Measurements from ENCODE around the gene KIAA0040. TPM values are rescaled to one million over a fixed set of nuclear protein-coding genes. Genes with fewer than 3 reads are reported as not detected.

The KIAA0040 gene
- total RNA-seq, 2 donors from 2014 or later: 14.0 to 23.7 TPM

DNA sequence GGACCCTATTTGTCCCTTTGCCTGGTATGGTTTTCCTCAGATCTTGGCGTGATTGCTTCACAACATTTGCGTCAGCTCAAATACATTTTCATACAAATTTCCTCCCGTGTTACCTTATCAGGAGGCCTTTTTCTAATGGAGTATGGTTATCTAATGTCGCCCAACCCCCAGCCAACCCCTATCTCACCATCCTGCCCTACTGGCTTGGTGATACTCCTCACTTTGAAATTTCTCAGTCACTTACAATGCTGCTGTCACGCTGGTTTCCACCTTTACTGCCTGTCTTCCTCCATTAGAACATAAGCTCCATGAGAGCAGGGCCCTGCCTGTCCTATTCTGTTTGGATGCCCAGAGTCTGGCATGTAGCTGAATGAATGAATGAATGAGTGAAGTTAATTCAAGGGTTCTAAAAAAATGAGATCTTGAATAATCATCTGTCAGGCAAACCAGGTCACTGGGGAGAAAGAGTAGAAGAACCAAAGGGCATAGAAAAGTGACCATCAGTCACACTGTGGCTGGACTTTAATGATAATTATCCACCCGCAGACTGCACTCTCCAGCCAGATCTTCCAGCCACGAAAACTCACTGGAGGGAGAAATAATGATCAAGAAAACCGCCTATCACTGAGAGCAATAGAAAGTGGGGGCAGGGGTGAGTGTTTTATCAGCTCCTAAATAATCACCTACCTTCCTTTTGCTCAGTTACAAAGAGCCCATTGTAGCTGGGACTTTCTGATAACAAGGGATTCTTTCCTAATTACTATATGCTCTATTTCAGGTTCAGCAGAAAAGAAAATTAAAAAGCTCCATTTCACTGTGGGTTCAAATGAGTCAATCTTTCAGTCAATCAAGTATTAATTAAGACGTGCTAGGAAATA is 21.3 kb downstream of the KIAA0040 start:
- TF ChIP-seq, protein P1, sequence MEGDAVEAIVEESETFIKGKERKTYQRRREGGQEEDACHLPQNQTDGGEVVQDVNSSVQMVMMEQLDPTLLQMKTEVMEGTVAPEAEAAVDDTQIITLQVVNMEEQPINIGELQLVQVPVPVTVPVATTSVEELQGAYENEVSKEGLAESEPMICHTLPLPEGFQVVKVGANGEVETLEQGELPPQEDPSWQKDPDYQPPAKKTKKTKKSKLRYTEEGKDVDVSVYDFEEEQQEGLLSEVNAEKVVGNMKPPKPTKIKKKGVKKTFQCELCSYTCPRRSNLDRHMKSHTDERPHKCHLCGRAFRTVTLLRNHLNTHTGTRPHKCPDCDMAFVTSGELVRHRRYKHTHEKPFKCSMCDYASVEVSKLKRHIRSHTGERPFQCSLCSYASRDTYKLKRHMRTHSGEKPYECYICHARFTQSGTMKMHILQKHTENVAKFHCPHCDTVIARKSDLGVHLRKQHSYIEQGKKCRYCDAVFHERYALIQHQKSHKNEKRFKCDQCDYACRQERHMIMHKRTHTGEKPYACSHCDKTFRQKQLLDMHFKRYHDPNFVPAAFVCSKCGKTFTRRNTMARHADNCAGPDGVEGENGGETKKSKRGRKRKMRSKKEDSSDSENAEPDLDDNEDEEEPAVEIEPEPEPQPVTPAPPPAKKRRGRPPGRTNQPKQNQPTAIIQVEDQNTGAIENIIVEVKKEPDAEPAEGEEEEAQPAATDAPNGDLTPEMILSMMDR (IDR thresholded peaks at IDR 0.05): no peak
- Histone ChIP-seq H3K27ac (no peak overlapping the region), H3K4me1 (peaks cover 12% of the 10 kb centered on the region), H3K27me3 (no peaks in the 10 kb centered on the region), H3K9ac (ENCODE audit: low read depth in 2 of 2, low read length in 2 of 2) (no peak overlapping the region), H3K36me3 (no peaks in the 10 kb centered on the region), H3K4me3 (no peak overlapping the region), H3K9me3 (no peaks in the 10 kb centered on the region)
- intact Hi-C loops (cut with DNase I): no loop called here
- no peak for DNase-seq

DNA sequence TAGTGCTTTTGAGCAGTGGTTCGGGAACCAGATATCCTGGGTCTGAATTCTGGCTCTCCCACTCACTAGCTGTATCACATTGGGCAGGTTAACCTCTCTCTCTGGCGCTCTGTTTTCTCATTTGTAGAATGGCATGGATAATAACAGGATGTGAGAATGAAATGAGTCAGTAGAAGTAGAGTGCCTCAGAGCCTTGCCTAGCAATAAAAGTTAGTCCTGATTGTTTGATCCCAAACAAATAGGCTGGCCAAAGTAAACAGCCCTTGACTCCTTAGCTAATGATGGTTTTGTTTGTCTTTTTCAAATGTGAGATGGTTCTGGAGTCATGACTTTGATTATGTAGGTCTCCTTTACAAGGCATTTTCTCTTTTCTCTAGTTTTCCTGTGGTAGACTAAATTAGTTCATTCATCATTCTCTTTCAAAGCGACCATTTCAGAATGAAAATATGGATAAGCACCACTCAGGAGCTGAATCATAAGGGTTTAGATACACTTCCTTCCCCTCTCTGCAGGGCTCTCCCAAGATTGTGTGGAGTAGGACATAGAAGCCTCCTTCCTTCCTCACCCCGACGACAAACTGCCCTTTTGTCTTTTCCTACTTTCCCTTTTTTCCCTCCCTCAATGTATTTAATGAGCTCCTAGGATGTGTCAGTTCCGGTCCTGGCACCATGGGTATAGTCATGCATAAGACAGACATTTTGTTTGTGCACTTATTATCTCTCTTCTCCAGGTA is 23.1 kb downstream of the KIAA0040 start:
- Histone ChIP-seq H3K27ac (no peak overlapping the region), H3K9ac (ENCODE audit: low read depth in 2 of 2, low read length in 2 of 2) (no peak overlapping the region), H3K36me3 (no peaks in the 10 kb centered on the region), H3K4me3 (no peak overlapping the region), H3K9me3 (no peaks in the 10 kb centered on the region), H3K4me1 (peaks cover 12% of the 10 kb centered on the region), H3K27me3 (no peaks in the 10 kb centered on the region)
- DNase-seq: no peak
- intact Hi-C loops (cut with DNase I): no loop called here
- TF ChIP-seq, protein P1 (IDR thresholded peaks at IDR 0.05): no peak

DNA sequence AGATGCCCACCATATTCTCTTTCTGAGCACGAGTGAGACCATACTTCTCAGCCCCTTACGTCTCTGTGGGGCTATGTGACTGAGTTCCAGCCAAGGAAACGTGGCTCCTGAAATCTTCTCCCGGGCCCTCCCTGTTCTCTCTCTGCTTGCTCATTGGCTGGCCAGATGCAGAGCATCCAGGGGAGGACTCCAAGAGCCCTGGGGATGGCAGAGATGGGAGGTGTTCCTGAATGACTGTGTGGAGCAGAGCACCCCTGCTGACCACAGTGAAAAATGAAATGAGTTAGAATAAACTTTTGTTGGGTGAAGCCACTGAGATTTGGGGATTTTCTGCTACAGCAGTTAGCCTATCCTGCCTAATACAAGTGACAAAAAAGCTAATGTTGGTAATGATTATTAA is 23.8 kb downstream of the KIAA0040 start:
- no peak overlapping the region for H3K27ac ChIP-seq
- H3K9ac ChIP-seq (ENCODE audit: low read depth in 2 of 2, low read length in 2 of 2): no peak overlapping the region
- no peaks in the 10 kb centered on the region for H3K27me3 ChIP-seq
- intact Hi-C loops (cut with DNase I): no loop called here
- no peak overlapping the region for H3K4me3 ChIP-seq
- no peak for DNase-seq
- H3K36me3 ChIP-seq: no peaks in the 10 kb centered on the region
- TF ChIP-seq, protein P1 (IDR thresholded peaks at IDR 0.05): no peak
- peaks cover 12% of the 10 kb centered on the region for H3K4me1 ChIP-seq
- no peaks in the 10 kb centered on the region for H3K9me3 ChIP-seq

DNA sequence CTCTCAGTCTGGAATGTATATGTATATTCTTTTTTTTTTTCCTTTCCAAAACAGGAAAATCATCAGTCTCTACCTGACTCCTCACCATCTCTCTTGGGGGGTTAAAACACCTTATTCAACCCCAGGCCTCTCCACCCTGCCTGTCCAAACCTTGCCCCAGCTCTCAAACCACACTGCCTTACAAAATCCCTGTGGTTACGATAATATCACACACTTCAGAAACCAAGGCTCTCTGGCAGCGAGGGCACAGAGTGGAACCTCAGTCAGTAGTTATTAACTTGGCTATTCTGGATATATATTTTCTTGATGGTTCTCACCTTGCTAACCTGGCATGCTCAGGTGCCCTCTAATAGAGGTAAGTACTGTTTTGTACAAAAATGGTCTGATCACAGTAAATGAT is 24.7 kb downstream of the KIAA0040 start:
- no peak overlapping the region for H3K27ac ChIP-seq
- TF ChIP-seq, protein P1 (IDR thresholded peaks at IDR 0.05): no peak
- no peak for DNase-seq
- intact Hi-C loops (cut with DNase I): no loop called here
- H3K4me1 ChIP-seq: peaks cover 12% of the 10 kb centered on the region
- no peak overlapping the region for H3K9ac ChIP-seq (ENCODE audit: low read depth in 2 of 2, low read length in 2 of 2)
- no peaks in the 10 kb centered on the region for H3K9me3 ChIP-seq
- no peaks in the 10 kb centered on the region for H3K27me3 ChIP-seq
- H3K4me3 ChIP-seq: no peak overlapping the region
- H3K36me3 ChIP-seq: no peaks in the 10 kb centered on the region

DNA sequence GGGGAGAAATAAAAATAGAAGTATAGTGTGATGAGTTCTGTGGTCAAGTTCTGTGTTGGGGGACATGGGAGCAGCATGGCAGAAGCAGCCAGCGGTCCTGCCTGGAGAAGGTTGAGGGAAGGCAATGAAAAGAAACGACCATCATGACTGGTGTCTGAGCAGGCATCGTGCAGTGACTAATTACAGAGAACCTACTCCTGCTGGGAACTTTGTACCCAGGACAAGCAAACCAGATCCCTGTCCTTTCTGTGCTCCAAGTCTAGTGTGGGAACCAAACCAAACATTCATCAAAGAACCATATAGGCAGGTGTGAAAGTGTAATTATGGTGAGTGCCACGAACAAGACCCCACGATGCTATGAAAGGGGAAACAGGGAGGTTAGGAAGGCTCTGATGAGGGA is 25.8 kb downstream of the KIAA0040 start:
- Histone ChIP-seq H3K36me3 (no peaks in the 10 kb centered on the region), H3K27ac (no peak overlapping the region), H3K9me3 (no peaks in the 10 kb centered on the region), H3K4me1 (peaks cover 12% of the 10 kb centered on the region), H3K27me3 (no peaks in the 10 kb centered on the region), H3K9ac (ENCODE audit: low read depth in 2 of 2, low read length in 2 of 2) (no peak overlapping the region), H3K4me3 (no peak overlapping the region)
- DNase-seq: no peak
- intact Hi-C loops (cut with DNase I): no loop called here
- TF ChIP-seq, protein P1 (IDR thresholded peaks at IDR 0.05): no peak

Data from colonic mucosa (tissue), 4 donors.